Measurements from ENCODE around the gene EVA1C. TPM values are rescaled to one million over a fixed set of nuclear protein-coding genes. Genes with fewer than 3 reads are reported as not detected.

EVA1C gene
- total RNA-seq, result 3.4 and 6.5 TPM in 2 replicates

DNA sequence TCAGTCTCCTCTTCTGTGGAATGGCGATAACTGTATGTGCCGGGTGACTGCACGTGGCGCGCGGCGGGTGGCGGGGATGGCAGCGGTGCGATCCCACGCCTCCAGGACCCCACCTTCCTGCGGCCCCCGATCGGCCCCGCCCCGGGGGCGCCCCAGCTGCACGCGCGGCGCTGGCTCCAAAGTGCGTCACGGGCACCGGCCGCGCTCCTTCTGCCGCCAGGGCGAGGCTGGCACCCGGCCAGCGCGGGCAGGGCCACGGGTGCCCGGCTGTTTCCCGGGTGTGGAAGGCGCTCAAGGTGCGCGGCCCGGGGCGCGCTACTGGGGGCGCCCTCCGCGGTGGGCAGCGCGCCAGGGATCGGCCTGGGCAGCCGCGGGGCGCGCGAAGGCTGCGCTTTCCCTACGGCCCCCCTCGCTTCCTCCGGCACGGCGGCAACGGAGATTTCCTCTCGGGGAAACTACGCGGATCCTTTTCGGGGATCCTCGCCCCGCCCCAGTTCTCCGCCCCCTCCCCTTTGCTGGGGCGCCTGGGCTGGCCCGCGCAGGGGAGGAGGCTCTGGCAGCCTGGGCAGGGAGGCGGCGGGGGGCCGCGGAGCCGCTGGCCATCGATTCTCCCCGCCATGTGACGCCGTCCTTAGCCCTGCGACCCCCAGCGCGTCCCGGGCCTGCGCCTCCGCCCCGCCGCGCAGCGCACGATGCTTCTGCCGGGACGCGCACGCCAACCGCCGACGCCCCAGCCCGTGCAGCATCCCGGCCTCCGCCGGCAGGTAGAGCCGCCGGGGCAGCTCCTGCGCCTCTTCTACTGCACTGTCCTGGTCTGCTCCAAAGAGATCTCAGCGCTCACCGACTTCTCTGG is at the start of gene EVA1C:
Gene EVA1C (plus strand): TSS at position 545 of the 853 bp plus-strand sequence. CDS start 148 bp downstream, at position 693.

GRCh38 chr21:32392880-32393676 is 19.4 kb upstream of the EVA1C start, which contains the start of gene URB1:
Gene URB1, minus strand, starts transcription at chr21:32393012. Its CDS starts 102 bp downstream, at chr21:32392910.

Other genes starting within 250 kb of the EVA1C start
- gene MIS18A, start 133.7 kb upstream of the EVA1C start, total RNA-seq, result 8.5 and 12.5 TPM in 2 replicates
- gene MRAP, start 113.9 kb upstream of the EVA1C start, total RNA-seq, result not detected in 2 replicates
- gene URB1, start 19.7 kb upstream of the EVA1C start, total RNA-seq, result 10.1 and 15.8 TPM in 2 replicates
- gene TCP10L, start 172.8 kb downstream of the EVA1C start, total RNA-seq, result 2.6 TPM in 1 of 2 replicates, not detected in the other
- 21.8 and 23.7 TPM in 2 replicates for gene CFAP298, start 199.7 kb downstream of the EVA1C start, total RNA-seq